Neural progenitor cell (in vitro differentiated cells): ENCODE data around the gene GPR39. TPM values are rescaled to one million over a fixed set of nuclear protein-coding genes. Genes with fewer than 3 reads are reported as not detected.

Experiments
- DNase-seq: peaks from one replicate; pipeline ENCODE4 v3.0.0-alpha.2; 2016; ENCODE audit warnings: low spot score
- H2AFZ ChIP-seq: fragments of 200-600 bp; sonication (generic); replicated peaks from 2 replicates; pipeline ENCODE4 v1.6.1; 2016; ENCODE audit warnings: antibody characterized with exemption
- H3F3A ChIP-seq: fragments of 200-600 bp; sonication (generic); 2 replicates; pipeline ENCODE4 v1.6.1; 2016; ENCODE audit warnings: antibody characterized with exemption, low read depth
- H3K27ac ChIP-seq: fragments of 200-600 bp; sonication (generic); 2 replicates; pipeline ENCODE4 v1.5.1; 2016; ENCODE audit warnings: mild to moderate bottlenecking
- H3K27me3 ChIP-seq: fragments of 200-600 bp; sonication (generic); 2 replicates; pipeline ENCODE4 v1.6.1; 2016; ENCODE audit warnings: mild to moderate bottlenecking, moderate library complexity
- H3K36me3 ChIP-seq: fragments of 200-600 bp; sonication (generic); 2 replicates; pipeline ENCODE4 v1.5.1; 2016
- H3K4me1 ChIP-seq: fragments of 200-600 bp; sonication (generic); 2 replicates; pipeline ENCODE4 v1.6.1; 2016; ENCODE audit warnings: mixed run types
- H3K4me2 ChIP-seq: fragments of 200-600 bp; sonication (generic); 2 replicates; pipeline ENCODE4 v1.6.1; 2016
- H3K4me3 ChIP-seq: fragments of 200-600 bp; sonication (generic); 2 replicates; pipeline ENCODE4 v1.5.1; 2016
- H3K79me2 ChIP-seq: fragments of 200-600 bp; sonication (generic); 2 replicates; pipeline ENCODE4 v1.6.1; 2016; ENCODE audit warnings: low read depth
- H3K9ac ChIP-seq: fragments of 200-600 bp; sonication (generic); 2 replicates; pipeline ENCODE4 v1.6.1; 2016
- H3K9me3 ChIP-seq: fragments of 200-600 bp; sonication (generic); 2 replicates; pipeline ENCODE4 v1.5.1; 2016; ENCODE audit warnings: low read depth
- H4K20me1 ChIP-seq: fragments of 200-600 bp; sonication (generic); 2 replicates; pipeline ENCODE4 v1.6.1; 2016; ENCODE audit warnings: low read depth
- H3K27ac Mint-ChIP-seq: 3 replicates; pipeline ENCODE4 v1.8.0; 2021; ENCODE audit warnings: mixed read lengths
- H3K27me3 Mint-ChIP-seq: 2 replicates; pipeline ENCODE4 v1.8.0; 2022; ENCODE audit warnings: low read depth, mild to moderate bottlenecking, inconsistent platforms, moderate library complexity, mixed read lengths; ENCODE audit not compliant: insufficient read depth
- H3K36me3 Mint-ChIP-seq: 3 replicates; pipeline ENCODE4 v1.8.0; 2021; ENCODE audit warnings: mixed read lengths
- H3K4me1 Mint-ChIP-seq: 3 replicates; pipeline ENCODE4 v1.8.0; 2021; ENCODE audit warnings: mixed read lengths
- H3K4me3 Mint-ChIP-seq: 3 replicates; pipeline ENCODE4 v1.8.0; 2021; ENCODE audit warnings: mild to moderate bottlenecking, moderate library complexity, mixed read lengths
- H3K9me3 Mint-ChIP-seq: 3 replicates; pipeline ENCODE4 v1.8.0; 2020; ENCODE audit warnings: mixed read lengths
- EZH2 ChIP-seq: fragments of 200-600 bp; sonication (generic); IDR thresholded peaks from 2 replicates; pipeline ENCODE4 v1.6.1; 2017; ENCODE audit warnings: antibody characterized with exemption, mild to moderate bottlenecking, moderate library complexity
- EZH2phosphoT487 ChIP-seq: fragments of 200-600 bp; sonication (generic); IDR thresholded peaks from 2 replicates; pipeline ENCODE4 v1.6.1; 2017; ENCODE audit warnings: antibody characterized with exemption
- total RNA-seq: library from RNA; depleted of rRNA; stranded (reverse); fragments of >200 nt; gene quantifications from 2 replicates; pipeline ENCODE4 v1.2.3, GENCODE V29; 2015; ENCODE audit warnings: low replicate concordance
- TF ChIP-seq, protein P1 (sequence below): fragments of 200-600 bp; sonication (generic); IDR thresholded peaks from 2 replicates; pipeline ENCODE4 v1.5.1; 2017; ENCODE audit warnings: antibody characterized with exemption, mild to moderate bottlenecking

The GPR39 gene
- total RNA-seq, 1 donor from 2014 or later = 0.28 TPM

GRCh38 chr2:132656266-132656975 lies 239.8 kb downstream of the GPR39 start:
- Histone ChIP-seq H3K9me3 (no peaks in the 10 kb centered on the region), H3K4me3 (no peak overlapping the region), H2AFZ (no peak overlapping the region), H3K27ac (no peak overlapping the region), H3K27me3 (no peaks in the 10 kb centered on the region), H3K9ac (no peak overlapping the region), H3K4me1 (peaks cover 8% of the 10 kb centered on the region), H3F3A (peaks cover 13% of the 10 kb centered on the region), H3K36me3 (no peaks in the 10 kb centered on the region), H4K20me1 (no peaks in the 10 kb centered on the region), H3K79me2 (no peaks in the 10 kb centered on the region), H3K4me2 (no peak overlapping the region)
- DNase-seq = no peak
- no peak overlapping the region for H3K27ac Mint-ChIP-seq
- no peak overlapping the region for H3K4me3 Mint-ChIP-seq
- peaks cover 4% of the 10 kb centered on the region for H3K27me3 Mint-ChIP-seq
- H3K4me1 Mint-ChIP-seq = peaks cover 22% of the 10 kb centered on the region
- no peaks in the 10 kb centered on the region for H3K9me3 Mint-ChIP-seq
- peaks cover 48% of the 10 kb centered on the region for H3K36me3 Mint-ChIP-seq
- TF ChIP-seq, protein P1, sequence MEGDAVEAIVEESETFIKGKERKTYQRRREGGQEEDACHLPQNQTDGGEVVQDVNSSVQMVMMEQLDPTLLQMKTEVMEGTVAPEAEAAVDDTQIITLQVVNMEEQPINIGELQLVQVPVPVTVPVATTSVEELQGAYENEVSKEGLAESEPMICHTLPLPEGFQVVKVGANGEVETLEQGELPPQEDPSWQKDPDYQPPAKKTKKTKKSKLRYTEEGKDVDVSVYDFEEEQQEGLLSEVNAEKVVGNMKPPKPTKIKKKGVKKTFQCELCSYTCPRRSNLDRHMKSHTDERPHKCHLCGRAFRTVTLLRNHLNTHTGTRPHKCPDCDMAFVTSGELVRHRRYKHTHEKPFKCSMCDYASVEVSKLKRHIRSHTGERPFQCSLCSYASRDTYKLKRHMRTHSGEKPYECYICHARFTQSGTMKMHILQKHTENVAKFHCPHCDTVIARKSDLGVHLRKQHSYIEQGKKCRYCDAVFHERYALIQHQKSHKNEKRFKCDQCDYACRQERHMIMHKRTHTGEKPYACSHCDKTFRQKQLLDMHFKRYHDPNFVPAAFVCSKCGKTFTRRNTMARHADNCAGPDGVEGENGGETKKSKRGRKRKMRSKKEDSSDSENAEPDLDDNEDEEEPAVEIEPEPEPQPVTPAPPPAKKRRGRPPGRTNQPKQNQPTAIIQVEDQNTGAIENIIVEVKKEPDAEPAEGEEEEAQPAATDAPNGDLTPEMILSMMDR = no peak
- TF ChIP-seq EZH2phosphoT487 (no peak), EZH2 (no peak)

DNA sequence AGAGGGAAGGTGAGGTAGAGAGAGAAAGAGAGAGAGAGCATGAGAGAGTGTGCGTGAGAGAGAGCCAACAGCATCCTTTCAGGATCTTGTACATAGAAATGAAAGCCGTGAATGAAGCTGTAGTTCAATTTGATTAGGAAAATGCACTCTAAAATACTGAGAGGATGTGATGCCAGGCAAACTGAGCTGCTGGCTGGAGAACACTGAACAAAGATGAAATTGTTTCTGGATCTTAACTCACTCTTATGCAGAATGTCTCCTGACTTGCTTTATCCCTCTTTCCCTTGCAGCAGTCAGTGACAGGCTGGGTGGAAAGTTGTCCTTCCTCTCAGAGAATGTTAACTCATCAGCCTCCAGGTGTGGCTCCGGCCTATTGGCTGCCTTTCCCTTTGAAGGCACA lies 242.7 kb downstream of the GPR39 start:
- Histone ChIP-seq H3K79me2 (no peaks in the 10 kb centered on the region), H4K20me1 (no peaks in the 10 kb centered on the region), H3K4me1 (no peaks in the 10 kb centered on the region), H3K27ac (no peak overlapping the region), H3K9me3 (no peaks in the 10 kb centered on the region), H3K9ac (no peak overlapping the region), H3K4me3 (no peak overlapping the region), H3F3A (no peaks in the 10 kb centered on the region), H3K4me2 (no peak overlapping the region), H3K36me3 (no peaks in the 10 kb centered on the region), H3K27me3 (no peaks in the 10 kb centered on the region), H2AFZ (no peak overlapping the region)
- peaks cover 4% of the 10 kb centered on the region for H3K27me3 Mint-ChIP-seq
- TF ChIP-seq EZH2 (no peak), EZH2phosphoT487 (no peak)
- TF ChIP-seq, protein P1 = no peak
- H3K27ac Mint-ChIP-seq = no peak overlapping the region
- H3K36me3 Mint-ChIP-seq = peaks cover 69% of the 10 kb centered on the region
- no peak overlapping the region for H3K4me3 Mint-ChIP-seq
- H3K9me3 Mint-ChIP-seq = no peaks in the 10 kb centered on the region
- H3K4me1 Mint-ChIP-seq = peaks cover 15% of the 10 kb centered on the region
- no peak for DNase-seq

- Mint-ChIP-seq H3K27ac (no peak overlapping the region), H3K36me3 (peaks cover 74% of the 10 kb centered on the region), H3K27me3 (peaks cover 2% of the 10 kb centered on the region), H3K9me3 (no peaks in the 10 kb centered on the region), H3K4me1 (peaks cover 27% of the 10 kb centered on the region), H3K4me3 (no peak overlapping the region)
- no peaks in the 10 kb centered on the region for H3K79me2 ChIP-seq
- no peaks in the 10 kb centered on the region for H3K4me1 ChIP-seq
- no peaks in the 10 kb centered on the region for H3K36me3 ChIP-seq
- no peak for DNase-seq
- no peaks in the 10 kb centered on the region for H3F3A ChIP-seq
- H3K4me2 ChIP-seq = no peak overlapping the region
- TF ChIP-seq, protein P1 = no peak
- TF ChIP-seq EZH2phosphoT487 (no peak), EZH2 (no peak)
- H3K9ac ChIP-seq = no peak overlapping the region
- peaks cover 14% of the 10 kb centered on the region for H3K27me3 ChIP-seq
- no peak overlapping the region for H3K27ac ChIP-seq
- no peaks in the 10 kb centered on the region for H4K20me1 ChIP-seq
- H3K4me3 ChIP-seq = no peak overlapping the region
- no peaks in the 10 kb centered on the region for H3K9me3 ChIP-seq
- no peak overlapping the region for H2AFZ ChIP-seq
Observed at GRCh38 chr2:132662732-132663131, 246.1 kb downstream of the GPR39 start.
